Liver (tissue), 9 donors: ENCODE results near the gene HDAC6. TPM values are rescaled to one million over a fixed set of nuclear protein-coding genes. Genes with fewer than 3 reads are reported as not detected.
A peak's percentile ranks its signal among the peaks of the same experiment; 100 is the strongest.

Experiments
- DNase-seq: peaks from one replicate; pipeline ENCODE4 v3.0.0-alpha.2; 2017; ENCODE audit warnings: low spot score
- H3K27ac ChIP-seq, 2 donors: one replicate each; pipeline ENCODE4 v1.7.0; 2013; ENCODE audit warnings: inconsistent platforms in 2 of 2, low read length in 2 of 2, control low read depth in 1 of 2, low read depth in 1 of 2, mild to moderate bottlenecking in 1 of 2
- H3K27me3 ChIP-seq, 4 donors: one replicate each; pipeline versions ENCODE4 v1.6.1 to v1.7.0; 2013; ENCODE audit warnings: low read length in 3 of 4, inconsistent platforms in 1 of 4, mild to moderate bottlenecking in 1 of 4, moderate library complexity in 1 of 4; ENCODE audit not compliant: control insufficient read depth in 4 of 4, insufficient read depth in 4 of 4
- H3K36me3 ChIP-seq, 4 donors: one replicate each; pipeline versions ENCODE4 v1.6.1 to v1.7.0; 2013; ENCODE audit warnings: low read length in 3 of 4, mild to moderate bottlenecking in 3 of 4, low read depth in 1 of 4, moderate library complexity in 1 of 4; ENCODE audit not compliant: control insufficient read depth in 4 of 4, insufficient read depth in 3 of 4
- H3K4me1 ChIP-seq, 4 donors: one replicate each; pipeline versions ENCODE4 v1.6.1 to v1.7.0; 2013; ENCODE audit warnings: low read length in 3 of 4, mild to moderate bottlenecking in 3 of 4, moderate library complexity in 1 of 4; ENCODE audit not compliant: control insufficient read depth in 4 of 4, insufficient read depth in 4 of 4
- H3K4me3 ChIP-seq, 3 donors: one replicate each; pipeline versions ENCODE4 v1.6.1 to v1.7.0; 2013; ENCODE audit warnings: low read length in 3 of 3, control low read depth in 1 of 3, low read depth in 1 of 3, mild to moderate bottlenecking in 1 of 3
- H3K9ac ChIP-seq, 2 donors: one replicate each; pipeline ENCODE4 v1.7.0; 2013; ENCODE audit warnings: low read length in 2 of 2, mild to moderate bottlenecking in 2 of 2, moderate library complexity in 2 of 2, control low read depth in 1 of 2, low read depth in 1 of 2
- H3K9me3 ChIP-seq, 4 donors: one replicate each; pipeline versions ENCODE4 v1.6.1 to v1.7.0; 2013; ENCODE audit warnings: low read length in 3 of 4; ENCODE audit not compliant: control insufficient read depth in 4 of 4
- ATF3 ChIP-seq: IDR thresholded peaks from 2 replicates; pipeline ENCODE4 v1.6.1; 2016; ENCODE audit warnings: antibody characterized with exemption
- CTCF ChIP-seq: fragments of 150-350 bp; IDR thresholded peaks from 2 replicates; pipeline ENCODE4 v1.5.1; 2017; ENCODE audit warnings: improper control_type of control experiment, low read depth, low read length; ENCODE audit not compliant: missing input control
- EGR1 ChIP-seq, 2 donors: IDR thresholded peaks; 2 replicates each; pipeline ENCODE4 v1.6.1; 2016 to 2018; ENCODE audit warnings: antibody characterized with exemption in 2 of 2, low read depth in 2 of 2
- FOXA1 ChIP-seq: IDR thresholded peaks from 2 replicates; pipeline ENCODE4 v1.6.1; 2016; ENCODE audit warnings: antibody characterized with exemption
- FOXA2 ChIP-seq: IDR thresholded peaks from 2 replicates; pipeline ENCODE4 v1.6.1; 2016; ENCODE audit warnings: antibody characterized with exemption
- GABPA ChIP-seq, 2 donors: IDR thresholded peaks in 1 of 2; conservative IDR thresholded peaks in 1 of 2; 2 replicates each; pipeline ENCODE4 v1.6.1; 2016; ENCODE audit warnings: antibody characterized with exemption in 2 of 2, mild to moderate bottlenecking in 1 of 2, moderate library complexity in 1 of 2
- HNF4A ChIP-seq, 2 donors: conservative IDR thresholded peaks; 2 replicates each; pipeline ENCODE4 v1.6.1; 2016; ENCODE audit warnings: antibody characterized with exemption in 2 of 2, mild to moderate bottlenecking in 2 of 2
- HNF4G ChIP-seq: IDR thresholded peaks from 2 replicates; pipeline ENCODE4 v1.6.1; 2016; ENCODE audit warnings: antibody characterized with exemption
- JUND ChIP-seq, 2 donors: IDR thresholded peaks; 2 replicates each; pipeline ENCODE4 v1.6.1; 2016; ENCODE audit warnings: antibody characterized with exemption in 2 of 2
- NR2F2 ChIP-seq: IDR thresholded peaks from 2 replicates; pipeline ENCODE4 v1.6.1; 2016; ENCODE audit warnings: antibody characterized with exemption
- RAD21 ChIP-seq, 2 donors: IDR thresholded peaks; 2 replicates each; pipeline ENCODE4 v1.6.1; 2016; ENCODE audit warnings: antibody characterized with exemption in 2 of 2, mild to moderate bottlenecking in 2 of 2
- REST ChIP-seq: IDR thresholded peaks from 2 replicates; pipeline ENCODE4 v1.6.1; 2016; ENCODE audit warnings: antibody characterized with exemption, mild to moderate bottlenecking
- RXRA ChIP-seq, 2 donors: IDR thresholded peaks; 2 replicates each; pipeline ENCODE4 v1.6.1; 2017 to 2018; ENCODE audit warnings: antibody characterized with exemption in 2 of 2, mild to moderate bottlenecking in 1 of 2
- SP1 ChIP-seq: IDR thresholded peaks from 2 replicates; pipeline ENCODE4 v1.6.1; 2018; ENCODE audit warnings: antibody characterized with exemption, mild to moderate bottlenecking
- TAF1 ChIP-seq: conservative IDR thresholded peaks from 2 replicates; pipeline ENCODE4 v1.6.1; 2016; ENCODE audit warnings: antibody characterized with exemption, mild to moderate bottlenecking
- YY1 ChIP-seq: IDR thresholded peaks from 2 replicates; pipeline ENCODE4 v1.6.1; 2016; ENCODE audit warnings: antibody characterized with exemption, mild to moderate bottlenecking
- WGBS: extraction: QIAGEN DNeasy Blood & Tissue Kit; methylation state at CpG from one replicate; pipeline ENCODE4 v1.1.7; 2013; 5-methylcytosine and 5-hydroxymethylcytosine counted together
- polyA plus RNA-seq, 2 donors: library from polyadenylated mRNA; stranded (reverse) in 1 of 2; unstranded in 1 of 2; fragments of 200-250 nt in 1 of 2; fragments of >200 nt in 1 of 2; fragmentation: Nextera tagmentation in 1 of 2; extraction: Ambion mirVana in 1 of 2; gene quantifications; one replicate each; pipeline versions ENCODE4 v1.2.1 to v1.2.3, GENCODE V29; 2013 to 2015
- total RNA-seq, 2 donors: library from RNA; depleted of rRNA; stranded (reverse); fragments of >200 nt; gene quantifications; one replicate each; pipeline ENCODE4 v1.2.3, GENCODE V29; 2014
- TF ChIP-seq, protein P1 (sequence below): IDR thresholded peaks from 2 replicates; pipeline ENCODE4 v1.6.1; 2016; ENCODE audit warnings: antibody characterized with exemption
- TF ChIP-seq, protein P2 (sequence below): IDR thresholded peaks from 2 replicates; pipeline ENCODE4 v1.6.1; 2016; ENCODE audit warnings: antibody characterized with exemption
- donor health status: healthy.
- donor health status: healthy.
- donor health status: healthy.
- donor health status: healthy.
- donor health status: healthy.

HDAC6 gene
- total and polyA plus RNA-seq, 4 donors, result 48.1 to 80.5 (median 56.8) TPM

DNA sequence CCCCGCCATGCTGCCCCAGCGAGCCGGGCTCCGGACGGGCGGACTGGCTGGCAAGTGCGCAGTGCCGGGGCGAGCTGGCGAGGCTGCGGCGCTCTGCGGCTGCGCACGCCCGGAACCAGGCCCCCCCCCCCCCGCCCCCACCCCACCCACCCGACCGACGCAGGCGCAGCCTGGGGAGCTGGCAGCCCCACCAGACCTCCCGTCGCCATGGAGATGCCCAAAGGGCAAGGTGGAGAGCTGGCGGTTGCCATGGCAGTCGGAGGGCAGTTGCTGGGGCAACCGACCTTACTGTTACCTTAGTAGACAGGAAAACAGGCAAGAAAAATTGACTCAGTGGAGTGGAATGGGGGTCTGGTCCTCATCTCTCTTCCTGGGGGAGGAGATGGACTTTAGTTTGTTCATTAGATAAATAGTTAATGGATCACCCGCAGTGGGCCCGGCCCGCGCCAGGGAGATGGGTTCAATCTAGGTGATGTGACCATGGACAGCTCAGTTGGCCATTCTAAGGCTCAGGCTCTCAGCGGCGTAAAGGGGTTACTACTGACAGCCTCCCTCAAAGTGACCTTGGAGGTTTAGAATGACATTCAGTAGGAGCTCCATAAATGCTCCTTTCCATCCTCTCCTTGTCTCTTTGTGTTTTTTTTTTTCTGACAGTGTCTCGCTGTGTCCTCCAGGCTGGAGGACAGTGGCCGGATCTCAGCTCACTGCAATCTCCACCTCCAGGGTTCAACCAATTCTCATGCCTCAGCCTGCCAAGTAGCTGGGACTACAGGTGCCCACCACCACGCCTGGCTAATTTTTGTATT, 33.9 kb downstream of the HDAC6 start, which contains the start of gene PCSK1N:
PCSK1N (minus strand) TSS at position 87 of the 806 bp plus-strand sequence; CDS start at position 9, 78 bp downstream.
- H3K36me3 ChIP-seq, result no peaks in the 10 kb centered on the region
- no peak for DNase-seq
- H3K27me3 ChIP-seq, result no peaks in the 10 kb centered on the region
- no peaks in the 10 kb centered on the region for H3K4me1 ChIP-seq
- WGBS, result 15% methylated on average over 35 of the region's 35 CpGs
- H3K9me3 ChIP-seq, result no peaks in the 10 kb centered on the region
- H3K9ac ChIP-seq, result no peak within 1 kb of the TSS
- TF ChIP-seq HNF4G, result no peak
- TF ChIP-seq ATF3, result no peak
- TF ChIP-seq GABPA (IDR thresholded peaks at IDR 0.05 in 1 of 2, conservative IDR thresholded peaks at IDR 0.05 in 1 of 2), result no peak
- no peak for TF ChIP-seq NR2F2
- TF ChIP-seq EGR1 (IDR thresholded peaks at IDR 0.05; ENCODE audit: low read depth in 2 of 2), result no peak
- no peak for TF ChIP-seq CTCF
- TF ChIP-seq REST, result no peak
- TF ChIP-seq RXRA (IDR thresholded peaks at IDR 0.05), result no peak
- TF ChIP-seq RAD21 (IDR thresholded peaks at IDR 0.05), result no peak
- TF ChIP-seq SP1, result no peak
- no peak for TF ChIP-seq HNF4A (conservative IDR thresholded peaks at IDR 0.05)
- no peak for TF ChIP-seq FOXA2
- no peak for TF ChIP-seq JUND (IDR thresholded peaks at IDR 0.05)
- TF ChIP-seq, protein P1, sequence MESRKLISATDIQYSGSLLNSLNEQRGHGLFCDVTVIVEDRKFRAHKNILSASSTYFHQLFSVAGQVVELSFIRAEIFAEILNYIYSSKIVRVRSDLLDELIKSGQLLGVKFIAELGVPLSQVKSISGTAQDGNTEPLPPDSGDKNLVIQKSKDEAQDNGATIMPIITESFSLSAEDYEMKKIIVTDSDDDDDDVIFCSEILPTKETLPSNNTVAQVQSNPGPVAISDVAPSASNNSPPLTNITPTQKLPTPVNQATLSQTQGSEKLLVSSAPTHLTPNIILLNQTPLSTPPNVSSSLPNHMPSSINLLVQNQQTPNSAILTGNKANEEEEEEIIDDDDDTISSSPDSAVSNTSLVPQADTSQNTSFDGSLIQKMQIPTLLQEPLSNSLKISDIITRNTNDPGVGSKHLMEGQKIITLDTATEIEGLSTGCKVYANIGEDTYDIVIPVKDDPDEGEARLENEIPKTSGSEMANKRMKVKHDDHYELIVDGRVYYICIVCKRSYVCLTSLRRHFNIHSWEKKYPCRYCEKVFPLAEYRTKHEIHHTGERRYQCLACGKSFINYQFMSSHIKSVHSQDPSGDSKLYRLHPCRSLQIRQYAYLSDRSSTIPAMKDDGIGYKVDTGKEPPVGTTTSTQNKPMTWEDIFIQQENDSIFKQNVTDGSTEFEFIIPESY, result no peak
- TF ChIP-seq FOXA1, result no peak
- TF ChIP-seq TAF1, result no peak
- TF ChIP-seq, protein P2, sequence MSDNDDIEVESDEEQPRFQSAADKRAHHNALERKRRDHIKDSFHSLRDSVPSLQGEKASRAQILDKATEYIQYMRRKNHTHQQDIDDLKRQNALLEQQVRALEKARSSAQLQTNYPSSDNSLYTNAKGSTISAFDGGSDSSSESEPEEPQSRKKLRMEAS, result no peak
- TF ChIP-seq YY1, result no peak
- no peak within 1 kb of the TSS for H3K27ac ChIP-seq
- H3K4me3 ChIP-seq, result peak within 1 kb of the TSS in 1 of 3 donors; percentile 7
